Muscle layer of duodenum (tissue), 2 donors: ENCODE data around the gene FAM20A.

Experiments used
- H3K27ac ChIP-seq: one replicate; pipeline ENCODE4 v1.7.0; 2013; ENCODE audit warnings: mild to moderate bottlenecking, low read length
- H3K27me3 ChIP-seq: one replicate; pipeline ENCODE4 v1.7.0; 2013; ENCODE audit warnings: low read depth, mild to moderate bottlenecking, control low read depth, low read length
- H3K36me3 ChIP-seq, 2 donors: one replicate each; pipeline ENCODE4 v1.7.0; 2013; ENCODE audit warnings: low read length in 2 of 2, control low read depth in 1 of 2, mild to moderate bottlenecking in 1 of 2; ENCODE audit not compliant: insufficient read depth in 2 of 2, control insufficient read depth in 1 of 2
- H3K4me1 ChIP-seq, 2 donors: one replicate each; pipeline ENCODE4 v1.7.0; 2013; ENCODE audit warnings: low read length in 2 of 2, mild to moderate bottlenecking in 2 of 2, control low read depth in 1 of 2, moderate library complexity in 1 of 2; ENCODE audit not compliant: insufficient read depth in 2 of 2, control insufficient read depth in 1 of 2
- H3K4me3 ChIP-seq, 2 donors: one replicate each; pipeline ENCODE4 v1.7.0; 2013; ENCODE audit warnings: low read length in 2 of 2, low read depth in 1 of 2, mild to moderate bottlenecking in 1 of 2
- H3K9me3 ChIP-seq, 2 donors: one replicate each; pipeline ENCODE4 v1.7.0; 2013; ENCODE audit warnings: low read length in 2 of 2, control low read depth in 1 of 2, mild to moderate bottlenecking in 1 of 2; ENCODE audit not compliant: control insufficient read depth in 1 of 2
- donor health status: healthy.

The FAM20A gene

GRCh38 chr17:68576137-68576536, 25.0 kb downstream of the FAM20A start:
- Histone ChIP-seq H3K27me3 (no peaks in the 10 kb centered on the region), H3K27ac (no peak overlapping the region), H3K36me3 (no peaks in the 10 kb centered on the region), H3K9me3 (peaks cover 0 to 3% of the 10 kb centered on the region in 2 donors), H3K4me1 (peaks cover 0 to 8% of the 10 kb centered on the region in 2 donors), H3K4me3 (no peak overlapping the region)

- Histone ChIP-seq H3K27ac (no peak overlapping the region), H3K27me3 (no peaks in the 10 kb centered on the region), H3K36me3 (no peaks in the 10 kb centered on the region), H3K4me3 (no peak overlapping the region), H3K4me1 (peaks cover 0 to 8% of the 10 kb centered on the region in 2 donors), H3K9me3 (no peaks in the 10 kb centered on the region)
These were observed 27.8 kb downstream of the FAM20A start for GRCh38 chr17:68573338-68573737.

- no peak overlapping the region for H3K27ac ChIP-seq
- no peaks in the 10 kb centered on the region for H3K36me3 ChIP-seq
- H3K4me3 ChIP-seq = no peak overlapping the region
These were observed 28.9 kb downstream of the FAM20A start for GRCh38 chr17:68572138-68572842.

GRCh38 chr17:68570526-68570925, 30.6 kb downstream of the FAM20A start:
- Histone ChIP-seq H3K36me3 (no peaks in the 10 kb centered on the region), H3K27me3 (no peaks in the 10 kb centered on the region)

More at GRCh38 chr17:68572138-68572842, 28.9 kb downstream of the FAM20A start:
- Histone ChIP-seq H3K27me3 (no peaks in the 10 kb centered on the region), H3K9me3 (no peaks in the 10 kb centered on the region), H3K4me1 (no peaks in the 10 kb centered on the region)

GRCh38 chr17:68569346-68569745, 31.8 kb downstream of the FAM20A start:
- Histone ChIP-seq H3K9me3 (no peaks in the 10 kb centered on the region), H3K4me3 (no peak overlapping the region), H3K27ac (no peak overlapping the region), H3K36me3 (no peaks in the 10 kb centered on the region), H3K4me1 (peaks cover 0 to 4% of the 10 kb centered on the region in 2 donors), H3K27me3 (no peaks in the 10 kb centered on the region)

More at GRCh38 chr17:68570526-68570925, 30.6 kb downstream of the FAM20A start:
- no peaks in the 10 kb centered on the region for H3K9me3 ChIP-seq
- peaks cover 0 to 4% of the 10 kb centered on the region in 2 donors for H3K4me1 ChIP-seq
- no peak overlapping the region for H3K4me3 ChIP-seq
- no peak overlapping the region for H3K27ac ChIP-seq

GRCh38 chr17:68568581-68568980, 32.6 kb downstream of the FAM20A start:
- H3K4me1 ChIP-seq = peaks cover 0 to 4% of the 10 kb centered on the region in 2 donors
- no peak overlapping the region for H3K27ac ChIP-seq
- H3K36me3 ChIP-seq = no peaks in the 10 kb centered on the region
- H3K9me3 ChIP-seq = no peaks in the 10 kb centered on the region
- H3K27me3 ChIP-seq = no peaks in the 10 kb centered on the region
- H3K4me3 ChIP-seq = no peak overlapping the region

- Histone ChIP-seq H3K27ac (no peak overlapping the region), H3K9me3 (no peaks in the 10 kb centered on the region), H3K36me3 (no peaks in the 10 kb centered on the region), H3K27me3 (no peaks in the 10 kb centered on the region), H3K4me3 (no peak overlapping the region), H3K4me1 (peaks cover 0 to 4% of the 10 kb centered on the region in 2 donors)
These were observed 33.6 kb downstream of the FAM20A start for GRCh38 chr17:68567581-68567980.

GRCh38 chr17:68567035-68567434, 34.1 kb downstream of the FAM20A start:
- H3K27me3 ChIP-seq = no peaks in the 10 kb centered on the region
- no peaks in the 10 kb centered on the region for H3K36me3 ChIP-seq
- H3K4me1 ChIP-seq = peaks cover 0 to 4% of the 10 kb centered on the region in 2 donors
- no peak overlapping the region for H3K27ac ChIP-seq
- no peaks in the 10 kb centered on the region for H3K9me3 ChIP-seq
- H3K4me3 ChIP-seq = no peak overlapping the region

- H3K4me3 ChIP-seq = no peak overlapping the region
- no peak overlapping the region for H3K27ac ChIP-seq
- peaks cover 0 to 4% of the 10 kb centered on the region in 2 donors for H3K4me1 ChIP-seq
These were observed 34.8 kb downstream of the FAM20A start for GRCh38 chr17:68566442-68566738.

GRCh38 chr17:68565661-68566441, 35.3 kb downstream of the FAM20A start:
- Histone ChIP-seq H3K9me3 (no peaks in the 10 kb centered on the region), H3K36me3 (no peaks in the 10 kb centered on the region), H3K27me3 (no peaks in the 10 kb centered on the region), H3K4me1 (peaks cover 0 to 4% of the 10 kb centered on the region in 2 donors), H3K4me3 (no peak overlapping the region), H3K27ac (peak overlapping the region; percentile 7)

More at GRCh38 chr17:68566442-68566738, 34.8 kb downstream of the FAM20A start:
- H3K9me3 ChIP-seq = no peaks in the 10 kb centered on the region
- no peaks in the 10 kb centered on the region for H3K27me3 ChIP-seq
- H3K36me3 ChIP-seq = no peaks in the 10 kb centered on the region

- Histone ChIP-seq H3K36me3 (no peaks in the 10 kb centered on the region), H3K4me1 (peaks cover 0 to 4% of the 10 kb centered on the region in 2 donors), H3K27me3 (no peaks in the 10 kb centered on the region), H3K4me3 (no peak overlapping the region), H3K9me3 (no peaks in the 10 kb centered on the region), H3K27ac (no peak overlapping the region)
These were observed 36.6 kb downstream of the FAM20A start for GRCh38 chr17:68564415-68565111.
